Mesenchymal stem cell (in vitro differentiated cells and primary cell): Measurements from ENCODE around the gene EEF2.
"Not testable (repeated sequence)": the region's sequence is repeated elsewhere in the genome, so short reads cannot be mapped to it uniquely, and the experiment has no call there.

Experiments used
- DNase-seq: peaks from one replicate; pipeline ENCODE4 v3.0.0-alpha.2; 2013
- H2AFZ ChIP-seq: one replicate; pipeline ENCODE4 v1.6.1; 2013; ENCODE audit warnings: low read depth, mild to moderate bottlenecking, control low read depth, inconsistent platforms, low read length, moderate library complexity
- H2AK5ac ChIP-seq: 2 replicates; pipeline ENCODE4 v1.6.1; 2013; ENCODE audit warnings: low read length, moderate library complexity, mild to moderate bottlenecking, inconsistent platforms; ENCODE audit not compliant: severe bottlenecking
- H2BK120ac ChIP-seq: one replicate; pipeline ENCODE4 v1.6.1; 2013; ENCODE audit warnings: low read depth, mild to moderate bottlenecking, inconsistent platforms, low read length, moderate library complexity
- H2BK12ac ChIP-seq, 2 experiments: one replicate each; pipeline ENCODE4 v1.6.1; 2013; ENCODE audit warnings: inconsistent platforms in 2 of 2, low read length in 2 of 2, mild to moderate bottlenecking in 2 of 2, moderate library complexity in 2 of 2, control low read depth in 1 of 2
- H2BK15ac ChIP-seq: one replicate; pipeline ENCODE4 v1.6.1; 2013; ENCODE audit warnings: mild to moderate bottlenecking, low read depth, inconsistent platforms; ENCODE audit not compliant: poor library complexity, severe bottlenecking
- H2BK5ac ChIP-seq: 2 replicates; pipeline ENCODE4 v1.6.1; 2013; ENCODE audit warnings: low read depth, mild to moderate bottlenecking, low read length, control low read depth, inconsistent platforms; ENCODE audit not compliant: poor library complexity, severe bottlenecking
- H3K14ac ChIP-seq, 2 experiments: one replicate each; pipeline ENCODE4 v1.6.1; 2013; ENCODE audit warnings: inconsistent platforms in 2 of 2, low read length in 2 of 2, control low read depth in 1 of 2, mild to moderate bottlenecking in 1 of 2, moderate library complexity in 1 of 2
- H3K18ac ChIP-seq, 2 experiments: one replicate each; pipeline ENCODE4 v1.6.1; 2013; ENCODE audit warnings: inconsistent platforms in 2 of 2, low read length in 2 of 2, control low read depth in 1 of 2, low read depth in 1 of 2, mild to moderate bottlenecking in 1 of 2
- H3K23ac ChIP-seq, 2 experiments: one replicate each; pipeline ENCODE4 v1.6.1; 2013; ENCODE audit warnings: inconsistent platforms in 2 of 2, low read length in 2 of 2, mild to moderate bottlenecking in 2 of 2, moderate library complexity in 2 of 2, control low read depth in 1 of 2
- H3K27ac ChIP-seq: 2 replicates; pipeline ENCODE4 v1.5.1; 2013; ENCODE audit warnings: mild to moderate bottlenecking, moderate library complexity, low read length, control low read depth, inconsistent platforms; ENCODE audit not compliant: poor library complexity, severe bottlenecking
- H3K27me3 ChIP-seq, 2 experiments: 2 replicates each; pipeline versions ENCODE4 v1.6.1 to v1.7.0; 2013; ENCODE audit warnings: low read length in 2 of 2, mild to moderate bottlenecking in 2 of 2, moderate library complexity in 2 of 2, control low read depth in 1 of 2, inconsistent platforms in 1 of 2; ENCODE audit not compliant: control insufficient read depth in 1 of 2, insufficient read depth in 1 of 2
- H3K36me3 ChIP-seq, 2 experiments: 2 replicates each; pipeline versions ENCODE4 v1.6.1 to v1.7.0; 2013; ENCODE audit warnings: low read length in 2 of 2, control low read depth in 1 of 2, inconsistent platforms in 1 of 2, low read depth in 1 of 2, mild to moderate bottlenecking in 1 of 2; ENCODE audit not compliant: insufficient read depth in 2 of 2, control insufficient read depth in 1 of 2
- H3K4ac ChIP-seq, 2 experiments: one replicate each; pipeline ENCODE4 v1.6.1; 2013; ENCODE audit warnings: inconsistent platforms in 2 of 2, low read length in 2 of 2, mild to moderate bottlenecking in 2 of 2, moderate library complexity in 2 of 2, control low read depth in 1 of 2, low read depth in 1 of 2
- H3K4me1 ChIP-seq: 2 replicates; pipeline ENCODE4 v1.6.1; 2013; ENCODE audit warnings: low read depth, low read length, control low read depth; ENCODE audit not compliant: control insufficient read depth, insufficient read depth
- H3K4me2 ChIP-seq: 2 replicates; pipeline ENCODE4 v1.6.1; 2013; ENCODE audit warnings: low read length, mild to moderate bottlenecking, inconsistent platforms; ENCODE audit not compliant: poor library complexity, severe bottlenecking
- H3K4me3 ChIP-seq, 2 experiments: 2 replicates each; pipeline versions ENCODE4 v1.5.1 to v1.7.0; 2013; ENCODE audit warnings: low read length in 2 of 2, mild to moderate bottlenecking in 2 of 2, control low read depth in 1 of 2, low read depth in 1 of 2; ENCODE audit not compliant: insufficient read depth in 1 of 2
- H3K79me1 ChIP-seq: replicated peaks from 2 replicates; pipeline ENCODE4 v1.6.1; 2013; ENCODE audit warnings: mild to moderate bottlenecking, control low read depth, low read length, inconsistent platforms; ENCODE audit not compliant: poor library complexity, severe bottlenecking
- H3K9ac ChIP-seq: 2 replicates; pipeline ENCODE4 v1.7.0; 2013; ENCODE audit warnings: mild to moderate bottlenecking, low read length, moderate library complexity
- H3K9me3 ChIP-seq: 2 replicates; pipeline ENCODE4 v1.7.0; 2013; ENCODE audit warnings: mild to moderate bottlenecking, low read length; ENCODE audit not compliant: control insufficient read depth
- H4K8ac ChIP-seq: one replicate; pipeline ENCODE4 v1.6.1; 2013; ENCODE audit warnings: inconsistent platforms, mild to moderate bottlenecking, low read length, moderate library complexity
- H4K91ac ChIP-seq: one replicate; pipeline ENCODE4 v1.6.1; 2013; ENCODE audit warnings: mild to moderate bottlenecking, low read length, inconsistent platforms
- WGBS: methylation state at CpG from one replicate; pipeline ENCODE4 v1.1.7; 2013; ENCODE audit warnings: mixed read lengths; 5-methylcytosine and 5-hydroxymethylcytosine counted together

EEF2 gene

GRCh38 chr19:3952755-3953276 lies 32.4 kb downstream of the EEF2 start:
- H2BK15ac ChIP-seq, H3K4me3 ChIP-seq, H3K18ac ChIP-seq, H3K79me1 ChIP-seq, H3K4me2 ChIP-seq, H3K27me3 ChIP-seq, H3K23ac ChIP-seq, H2BK5ac ChIP-seq, H4K8ac ChIP-seq, H2BK12ac ChIP-seq, H3K4me1 ChIP-seq, H2AFZ ChIP-seq, DNase-seq, H3K9ac ChIP-seq, H2AK5ac ChIP-seq, H3K14ac ChIP-seq, H4K91ac ChIP-seq, H3K27ac ChIP-seq, H3K4ac ChIP-seq, H2BK120ac ChIP-seq, H3K9me3 ChIP-seq: not testable (repeated sequence)
- 85% methylated on average over 9 of the region's 9 CpGs for WGBS
- peaks cover 16 to 33% of the 10 kb centered on the region in 2 experiments for H3K36me3 ChIP-seq

DNA sequence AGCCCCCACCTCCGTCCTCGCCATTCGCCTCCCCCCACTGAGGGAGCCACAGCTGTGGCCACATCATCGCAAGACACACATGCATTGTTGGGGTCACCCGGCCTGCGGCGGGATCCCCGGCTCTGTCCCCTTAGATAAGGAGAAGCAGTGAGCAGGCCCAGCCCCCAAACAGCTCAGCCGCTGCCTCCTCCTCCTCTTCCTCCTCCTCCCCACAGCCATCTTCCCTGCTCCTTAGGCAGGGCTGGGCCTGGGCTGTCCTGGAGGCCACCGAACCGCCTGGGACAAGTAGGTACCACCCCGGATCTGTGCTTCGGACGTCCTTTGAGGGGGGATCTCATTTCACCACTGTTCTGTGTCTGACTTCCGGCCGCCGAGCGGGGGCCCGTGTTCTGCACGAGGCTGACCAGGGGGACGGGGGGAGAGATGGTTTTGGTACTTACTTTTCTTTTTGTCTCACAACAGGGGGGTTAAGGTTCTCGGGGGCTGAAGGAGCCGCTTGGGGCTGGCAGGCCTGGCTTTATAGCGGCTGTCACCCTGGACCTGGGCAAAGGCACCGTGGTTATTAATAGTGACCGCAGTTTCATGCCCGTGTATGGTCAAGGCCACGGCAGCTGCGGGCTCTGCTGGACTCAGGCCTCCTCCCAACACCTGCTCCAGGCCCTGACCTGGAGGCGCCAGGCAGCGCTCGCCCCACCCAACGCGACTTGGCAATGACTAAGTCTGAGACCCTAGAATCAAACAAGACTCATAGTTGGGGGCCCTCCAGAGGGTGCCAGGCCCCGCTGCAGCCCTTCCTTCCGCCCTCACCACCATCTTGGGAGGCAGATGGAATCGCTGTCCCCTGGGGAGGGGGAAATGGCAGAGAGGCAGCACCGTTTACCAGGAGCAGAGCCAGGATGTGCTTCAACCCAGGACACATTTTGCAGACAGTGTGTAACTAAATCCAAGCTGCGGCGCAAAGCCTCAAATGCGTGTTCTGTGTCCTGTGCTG lies 34.1 kb downstream of the EEF2 start:
- Histone ChIP-seq H2BK12ac (no peak overlapping the region), H3K4me2 (no peak overlapping the region), H3K9me3 (no peaks in the 10 kb centered on the region), H2AK5ac (no peak overlapping the region), H3K4me1 (peaks cover 8% of the 10 kb centered on the region), H3K4me3 (no peak overlapping the region), H4K91ac (no peak overlapping the region), H2BK120ac (no peak overlapping the region), H3K14ac (peak overlapping the region in 1 of 2 experiments; percentile 46), H3K27me3 (peaks cover 0 to 5% of the 10 kb centered on the region in 2 experiments), H2AFZ (no peak overlapping the region), H3K27ac (no peak overlapping the region), H3K79me1 (peaks cover 7% of the 10 kb centered on the region), H2BK15ac (no peak overlapping the region), H3K36me3 (peaks cover 12 to 20% of the 10 kb centered on the region in 2 experiments), H3K18ac (no peak overlapping the region), H3K23ac (no peak overlapping the region), H3K4ac (no peak overlapping the region), H3K9ac (no peak overlapping the region), H2BK5ac (no peak overlapping the region), H4K8ac (no peak overlapping the region)
- DNase-seq: no peak
- 84% methylated on average over 41 of the region's 41 CpGs for WGBS

DNA sequence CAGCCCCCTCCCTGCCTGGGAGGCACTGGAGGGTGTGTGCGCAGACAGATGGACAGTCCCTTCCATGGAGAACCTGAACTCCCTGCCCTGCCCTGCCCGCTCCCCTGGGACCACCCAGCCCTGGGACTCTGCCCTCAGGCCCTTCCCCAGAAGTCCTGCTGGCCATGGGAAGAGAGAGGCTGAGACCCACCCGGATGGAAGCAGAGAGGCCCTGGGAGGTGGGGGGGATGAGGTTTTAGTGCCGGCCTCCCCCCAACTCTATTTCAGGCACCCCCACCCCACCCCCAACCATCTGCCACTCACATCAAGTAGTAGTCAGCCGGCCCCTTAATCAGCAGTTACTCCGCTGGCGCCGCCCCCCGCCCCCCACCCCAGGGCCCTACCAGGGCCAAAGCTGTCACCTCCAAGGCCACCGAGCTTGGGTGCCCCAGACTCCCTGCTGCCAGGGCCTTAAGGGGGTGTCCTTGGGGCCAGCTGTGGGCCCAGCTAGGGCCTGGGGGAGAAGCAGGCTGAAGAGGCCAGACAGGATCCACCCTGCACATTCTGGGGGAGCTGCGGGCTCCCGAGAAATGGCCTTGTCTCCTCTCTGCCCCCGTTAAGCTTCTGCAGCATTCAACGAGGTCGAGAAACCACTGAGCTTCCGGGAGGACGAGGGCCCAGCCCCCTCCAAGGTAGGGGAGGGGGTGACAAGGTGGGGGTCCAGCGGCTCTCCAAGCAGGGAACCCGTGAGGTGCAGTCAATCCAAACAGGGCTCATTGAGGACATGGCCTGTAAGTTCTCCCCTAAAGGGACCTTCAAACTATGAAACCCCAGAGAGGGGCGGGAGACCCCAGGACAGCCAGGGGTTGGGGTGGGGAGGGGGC lies 35.0 kb downstream of the EEF2 start:
- no peak for DNase-seq
- Histone ChIP-seq H2AFZ (no peak overlapping the region), H2BK5ac (no peak overlapping the region), H3K9ac (no peak overlapping the region), H3K9me3 (no peaks in the 10 kb centered on the region), H2BK120ac (no peak overlapping the region), H3K27me3 (peaks cover 0 to 5% of the 10 kb centered on the region in 2 experiments), H2AK5ac (no peak overlapping the region), H3K36me3 (peaks cover 3 to 10% of the 10 kb centered on the region in 2 experiments), H4K8ac (no peak overlapping the region), H3K4ac (no peak overlapping the region), H3K18ac (no peak overlapping the region), H3K23ac (no peak overlapping the region), H4K91ac (no peak overlapping the region), H3K14ac (no peak overlapping the region), H3K79me1 (no peaks in the 10 kb centered on the region), H2BK12ac (no peak overlapping the region), H3K4me3 (no peak overlapping the region), H2BK15ac (no peak overlapping the region), H3K4me1 (peaks cover 8% of the 10 kb centered on the region), H3K4me2 (no peak overlapping the region), H3K27ac (no peak overlapping the region)
- WGBS: 78% methylated on average over 13 of the region's 20 CpGs
